Esophagus mucosa (tissue), 1 donor: ENCODE measurements around the gene NEDD9. TPM values are rescaled to one million over a fixed set of nuclear protein-coding genes. Genes with fewer than 3 reads are reported as not detected.

Experiments used
- ATAC-seq: fragments of 200-7000 bp; cut with Tn5 transposase; one replicate; pipeline ENCODE4 v1.9.1; 2020
- total RNA-seq: library from RNA; stranded (reverse); gene quantifications from one replicate; pipeline ENCODE4 v1.2.4, GENCODE V29; 2023
- donor health status: DM: yes; HTN: yes; CAD: no.

Gene NEDD9
- total RNA-seq, 1 donor from 2014 or later: 4.1 TPM

DNA sequence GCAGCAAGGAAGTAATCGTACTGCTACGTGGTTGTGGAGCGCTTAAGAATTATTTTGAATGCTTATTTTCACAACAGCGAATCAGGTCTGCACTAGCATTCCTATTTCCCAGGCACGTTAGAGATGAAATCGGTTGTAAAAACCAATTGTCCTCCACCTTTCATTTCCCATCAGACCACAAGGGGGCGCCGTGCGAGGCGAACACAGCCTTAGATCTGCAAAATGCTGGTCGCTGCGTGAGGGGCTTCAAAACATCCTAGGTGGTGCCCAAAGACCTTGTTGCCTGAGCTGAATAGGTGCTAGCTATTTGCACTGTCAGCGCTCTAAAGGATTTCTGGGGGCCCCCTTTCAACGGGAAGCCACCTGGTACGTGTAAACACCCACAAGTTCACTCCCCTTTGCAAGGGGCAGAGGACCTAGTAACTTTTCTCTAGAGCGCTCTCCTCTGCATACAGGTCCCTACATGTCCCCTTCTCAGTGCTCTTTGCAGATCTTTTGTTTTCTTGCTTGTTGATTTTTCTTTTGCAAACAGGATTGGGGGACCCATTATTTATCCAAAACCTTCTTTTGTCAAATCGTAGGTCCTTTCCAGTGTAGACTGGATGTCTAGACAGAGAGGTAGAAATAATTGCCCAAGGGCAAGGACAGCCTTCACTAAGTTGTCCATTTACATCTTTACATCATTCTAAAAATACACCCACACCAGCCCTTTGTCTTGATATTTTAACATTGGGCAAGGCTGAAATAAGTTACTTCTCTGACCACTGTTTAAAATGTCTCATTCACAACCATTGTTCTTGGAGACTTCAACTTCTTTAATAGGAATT, 59.8 kb downstream of the NEDD9 start:
- ATAC-seq: peak; percentile 11

DNA sequence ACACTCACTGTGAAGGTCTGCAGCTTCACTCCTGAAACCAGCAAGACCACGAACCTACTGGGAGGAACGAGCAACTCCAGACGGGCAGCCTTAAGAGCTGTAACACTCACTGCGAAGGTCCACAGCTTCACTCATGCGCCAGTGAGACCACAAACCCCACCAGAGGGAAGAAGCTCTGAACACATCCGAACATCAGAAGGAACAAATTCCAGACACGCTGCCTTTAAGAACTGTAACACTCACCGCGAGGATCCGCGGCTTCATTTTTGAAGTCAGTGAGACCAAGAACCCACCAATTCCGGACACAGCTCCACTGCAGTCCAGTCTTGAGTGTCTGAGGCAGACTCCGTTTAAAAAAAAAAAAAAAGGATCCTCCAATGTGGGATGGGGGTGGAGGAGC, 60.5 kb downstream of the NEDD9 start:
- no peak for ATAC-seq

DNA sequence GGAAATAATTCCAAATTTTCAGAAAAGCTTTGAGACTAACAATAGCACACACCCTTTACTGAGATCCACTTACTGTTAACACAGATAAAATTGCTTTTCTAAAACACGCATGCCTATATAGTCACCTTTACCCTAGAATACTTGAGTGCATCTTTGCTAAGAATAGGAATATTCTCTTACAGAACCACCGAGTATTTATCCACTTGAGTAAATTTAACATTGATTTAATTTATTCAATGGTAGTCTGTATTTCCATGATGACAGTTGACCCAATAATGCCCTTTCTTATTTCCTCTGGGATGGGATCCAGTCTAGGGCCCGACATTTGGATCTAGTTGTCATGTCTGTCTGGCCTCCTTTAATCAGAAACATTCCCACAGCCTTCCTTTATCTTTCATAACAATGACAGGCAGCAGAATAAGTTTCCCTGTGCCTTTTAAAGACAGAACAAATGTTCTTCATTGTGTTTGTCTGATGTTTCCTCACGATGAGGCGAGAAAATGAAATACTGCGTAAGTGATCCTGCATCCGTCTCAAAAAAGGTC, 64.3 kb downstream of the NEDD9 start:
- no peak for ATAC-seq

DNA sequence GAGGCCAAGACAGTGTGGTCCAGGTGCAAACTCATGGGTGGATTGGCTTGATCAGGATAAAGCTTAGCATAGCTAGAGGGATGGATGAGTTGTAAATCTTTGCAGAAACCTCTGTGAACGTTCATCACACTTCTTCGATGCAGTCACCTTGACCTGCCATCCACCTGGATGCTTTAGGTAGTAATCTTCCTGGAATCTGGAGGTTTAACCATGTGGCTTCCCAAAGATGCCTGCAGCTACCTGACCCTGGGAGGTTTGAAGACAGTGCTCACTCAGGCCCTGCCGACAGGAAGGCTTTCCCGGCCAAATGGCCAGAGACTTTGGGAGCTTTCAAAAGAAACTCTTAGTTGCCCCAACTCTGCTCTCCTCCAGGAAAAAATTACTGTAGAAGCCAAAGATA, 65.5 kb downstream of the NEDD9 start:
- ATAC-seq: no peak

DNA sequence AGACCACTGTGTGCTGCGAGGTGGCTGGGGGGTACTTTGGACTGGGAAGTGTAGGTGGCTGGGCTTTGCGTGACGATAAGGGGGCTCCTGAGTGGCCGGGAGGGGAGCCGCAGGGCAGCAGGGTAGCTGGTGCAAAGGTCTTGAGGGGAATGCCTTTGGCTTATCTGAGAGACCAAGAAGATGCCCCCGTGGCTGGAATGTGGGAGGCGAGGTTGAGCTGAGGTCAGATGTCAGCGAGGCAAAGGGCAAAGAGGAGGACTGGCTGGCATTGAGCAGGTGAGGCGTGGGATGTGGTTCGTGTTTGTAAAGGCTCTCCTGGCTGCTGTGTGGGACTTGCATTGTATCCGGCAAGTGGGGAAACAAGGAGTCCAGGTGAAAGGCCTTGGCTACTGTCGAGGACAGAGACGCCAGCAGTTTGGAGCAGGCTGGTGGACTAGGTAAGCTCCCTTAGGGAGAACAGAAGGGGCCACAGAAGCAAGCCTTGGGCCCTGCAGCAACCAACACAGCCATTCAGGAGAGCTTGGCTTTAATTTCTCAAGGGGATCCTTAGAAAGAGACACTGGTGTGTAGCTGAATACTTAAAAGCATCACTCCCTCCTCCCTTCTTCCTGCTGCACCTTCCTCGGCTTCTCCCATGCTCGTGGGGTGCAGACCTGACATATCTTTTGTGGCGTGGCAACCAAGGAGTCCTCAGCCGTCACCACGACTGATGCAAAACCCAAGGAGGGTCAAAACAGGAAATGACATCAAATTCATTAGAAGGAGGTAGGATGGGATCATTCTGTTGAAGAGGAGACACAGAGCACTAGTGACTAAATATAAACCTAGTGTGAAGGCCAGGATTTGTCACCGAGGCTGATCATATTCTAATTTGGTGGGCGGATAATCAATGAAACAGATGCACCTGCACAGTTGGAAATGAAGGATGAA, 67.5 kb downstream of the NEDD9 start:
- no peak for ATAC-seq

DNA sequence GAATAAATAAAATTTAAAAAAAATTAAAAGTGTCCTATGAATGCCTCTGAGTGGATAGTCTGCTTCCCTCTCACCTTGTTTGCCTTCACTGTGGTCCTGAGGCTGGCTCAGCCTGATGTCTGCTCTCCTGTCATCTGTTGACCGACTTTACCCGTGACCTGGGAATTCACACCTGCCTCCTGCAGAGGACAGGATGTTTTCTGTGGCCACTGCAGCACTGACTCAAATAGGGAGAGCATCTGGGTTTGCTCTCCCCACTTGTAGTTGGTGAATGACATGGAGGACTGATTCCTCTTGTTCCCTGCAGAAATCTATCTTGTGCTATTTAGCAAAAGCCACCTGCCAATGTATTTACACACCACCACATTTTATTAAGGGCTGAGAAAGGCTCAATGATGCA, 68.5 kb downstream of the NEDD9 start:
- no peak for ATAC-seq

DNA sequence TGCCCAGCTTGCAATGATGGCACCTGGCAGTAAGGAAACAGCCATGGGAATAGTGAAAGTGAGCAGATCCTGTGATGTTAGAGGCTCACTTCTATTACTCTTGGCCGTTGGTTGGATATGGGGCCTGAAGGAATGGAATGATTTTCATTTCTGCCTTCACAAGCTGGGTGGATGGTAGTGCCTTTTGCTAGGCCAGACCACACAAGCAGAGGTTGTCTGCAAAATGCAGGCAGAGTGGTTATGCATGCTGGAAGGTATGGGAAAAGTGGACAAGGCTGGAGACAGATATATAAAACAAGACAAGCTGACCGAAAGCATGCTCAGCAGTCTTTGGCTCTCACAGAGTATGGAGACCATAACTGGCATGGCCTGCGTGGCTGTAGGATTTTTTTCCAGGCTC, 70.2 kb downstream of the NEDD9 start:
- no peak for ATAC-seq

DNA sequence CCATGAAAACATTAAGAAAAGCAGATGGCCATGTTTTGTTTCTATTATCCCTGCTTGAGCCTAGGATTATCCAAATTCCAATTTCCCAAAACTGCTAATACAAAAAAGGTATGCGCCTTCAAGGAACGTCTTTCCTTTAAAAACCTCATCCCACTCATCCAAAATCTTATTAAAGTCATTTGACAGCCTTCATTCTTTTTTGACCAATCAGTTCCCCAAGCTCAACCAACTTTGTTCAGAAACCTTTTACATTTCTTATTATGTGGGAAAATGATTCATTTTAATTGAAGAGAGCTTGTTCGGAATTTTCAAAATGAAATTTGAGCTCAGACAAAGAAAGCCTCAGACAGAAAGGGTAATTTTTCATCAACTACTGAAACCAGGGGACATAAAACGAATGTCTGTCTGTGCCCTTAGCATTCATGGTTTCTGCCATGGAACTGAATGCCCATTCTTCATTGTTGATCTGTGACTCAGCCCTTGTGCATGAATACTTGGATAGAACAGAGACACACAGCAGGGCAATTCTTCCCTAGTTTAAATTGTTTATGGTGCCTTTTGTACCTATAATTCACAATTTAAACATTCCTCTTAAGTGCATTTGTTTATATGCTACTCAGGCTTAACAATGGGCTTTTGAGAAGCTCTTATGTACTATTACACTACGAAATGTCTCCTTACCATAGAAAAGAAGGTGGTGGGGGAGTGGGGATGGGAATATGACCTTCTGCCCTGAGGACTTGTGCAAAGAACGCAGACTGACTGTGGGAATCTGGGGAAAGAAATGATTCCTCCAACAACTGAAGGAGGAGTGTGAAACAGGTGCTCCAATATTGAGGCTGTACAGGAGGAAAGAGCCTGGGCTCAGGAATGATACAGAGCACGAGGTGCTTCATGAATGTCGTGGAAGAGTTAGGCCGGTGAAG, 71.2 kb downstream of the NEDD9 start:
- ATAC-seq: no peak

DNA sequence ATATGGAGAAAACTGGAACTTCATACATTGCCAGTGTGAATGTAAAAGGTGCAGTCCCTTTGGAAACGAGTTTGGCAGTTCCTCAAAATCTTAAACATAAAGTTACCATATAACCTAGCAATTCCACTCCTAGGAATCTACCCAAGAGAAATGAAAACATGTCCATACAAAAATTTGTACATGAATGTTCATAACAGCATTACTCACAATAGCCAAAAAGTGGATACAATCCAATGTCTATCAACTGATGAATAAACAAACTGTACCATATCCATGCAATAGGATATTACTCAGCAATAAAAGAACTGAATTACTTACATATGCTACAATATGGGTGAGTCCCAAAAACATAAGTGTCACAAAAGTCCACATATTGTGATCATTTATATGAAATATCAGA, 72.3 kb downstream of the NEDD9 start:
- ATAC-seq: peak; percentile 42

DNA sequence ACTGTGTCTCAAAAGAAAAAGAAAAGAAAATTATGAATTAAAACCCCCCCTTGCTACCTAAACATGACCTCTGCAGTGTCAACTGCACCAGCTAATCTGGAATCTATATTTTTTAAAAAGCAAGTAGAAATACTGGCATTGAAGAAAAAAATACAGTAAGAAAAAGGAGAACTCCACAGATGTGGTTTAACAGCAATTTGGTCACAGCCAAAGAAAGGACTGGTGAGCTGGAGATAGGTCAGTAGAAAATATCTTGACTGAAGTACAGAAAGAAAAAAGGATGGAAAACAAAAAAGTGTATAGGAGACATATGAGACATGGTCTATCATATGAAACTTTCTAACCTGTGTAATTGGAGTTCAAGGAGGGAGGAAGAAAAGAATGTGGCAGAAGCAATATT, 76.9 kb downstream of the NEDD9 start:
- ATAC-seq: no peak

DNA sequence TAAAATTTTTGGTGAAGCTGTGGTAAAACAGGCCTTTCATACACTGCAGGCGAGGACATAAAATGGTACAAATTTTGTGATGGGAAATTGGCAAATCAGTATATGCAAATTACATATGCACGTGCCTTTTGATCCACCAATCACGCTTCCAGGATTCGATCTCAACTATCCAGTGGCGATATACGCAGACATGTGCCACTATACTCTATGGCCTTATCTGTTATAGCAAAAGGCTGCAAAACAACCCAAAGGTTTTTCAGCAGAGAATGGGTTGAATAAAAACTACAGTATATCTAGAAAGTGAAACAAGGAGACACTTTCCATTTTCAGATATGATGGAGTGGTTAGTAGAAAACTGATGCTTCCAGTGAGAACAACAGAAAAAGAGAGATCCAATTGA, 79.0 kb downstream of the NEDD9 start:
- no peak for ATAC-seq

DNA sequence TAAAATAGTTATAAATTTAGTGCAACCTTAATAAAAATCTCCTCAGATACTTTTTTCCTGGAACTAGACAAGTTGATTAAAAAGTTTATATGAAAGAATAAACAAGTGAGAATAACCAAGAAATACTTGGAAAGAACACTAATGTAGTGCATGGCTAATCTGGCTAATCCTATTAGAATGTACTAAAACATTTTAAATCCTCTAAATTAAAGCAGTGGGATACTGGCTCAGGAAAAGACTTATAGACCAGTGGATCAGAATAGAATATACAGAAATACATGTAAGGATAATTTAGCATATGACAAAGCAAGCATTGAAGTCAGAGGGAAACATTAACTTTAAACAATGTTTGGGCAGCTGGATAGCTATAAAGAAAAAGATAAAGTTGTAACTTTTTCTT, 79.9 kb downstream of the NEDD9 start:
- ATAC-seq: no peak

DNA sequence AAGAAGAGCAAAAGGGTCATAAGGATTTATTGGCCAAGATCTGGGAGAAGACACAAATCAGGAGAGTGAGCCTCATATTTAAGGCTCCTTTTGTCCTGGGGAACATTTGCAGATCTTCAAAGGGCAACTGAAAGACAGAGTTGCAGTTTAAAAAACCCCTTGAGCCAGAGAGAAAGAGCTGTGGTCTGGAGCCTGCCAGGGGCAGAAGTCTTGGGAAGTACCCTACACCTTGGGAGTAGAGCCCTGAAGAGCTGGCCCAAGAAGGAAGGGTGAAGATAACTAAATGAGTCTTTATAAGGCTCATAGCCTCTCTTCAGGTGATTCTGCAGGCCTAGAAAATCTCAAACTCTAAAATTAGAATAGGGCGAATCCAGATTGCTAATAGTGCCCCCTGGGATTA, 81.0 kb downstream of the NEDD9 start:
- no peak for ATAC-seq

DNA sequence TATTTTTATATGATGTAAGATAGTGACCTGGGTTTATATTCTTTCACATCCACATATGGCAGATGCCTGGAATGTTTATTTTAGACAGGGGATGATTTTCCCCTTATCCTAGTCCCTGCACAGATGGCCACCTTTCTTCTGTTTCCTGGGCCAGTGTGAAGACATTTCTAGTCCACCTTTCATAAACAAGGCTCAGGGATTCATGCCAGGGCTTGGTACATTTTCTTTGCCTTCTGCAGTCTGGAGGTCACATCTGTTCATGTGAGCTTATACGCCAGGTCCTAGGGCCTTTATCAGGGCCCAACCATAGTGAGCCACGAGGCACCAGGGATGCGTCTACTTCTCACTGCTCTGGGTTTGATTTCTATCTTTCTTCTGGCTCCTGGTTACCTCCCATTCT, 82.9 kb downstream of the NEDD9 start:
- no peak for ATAC-seq

DNA sequence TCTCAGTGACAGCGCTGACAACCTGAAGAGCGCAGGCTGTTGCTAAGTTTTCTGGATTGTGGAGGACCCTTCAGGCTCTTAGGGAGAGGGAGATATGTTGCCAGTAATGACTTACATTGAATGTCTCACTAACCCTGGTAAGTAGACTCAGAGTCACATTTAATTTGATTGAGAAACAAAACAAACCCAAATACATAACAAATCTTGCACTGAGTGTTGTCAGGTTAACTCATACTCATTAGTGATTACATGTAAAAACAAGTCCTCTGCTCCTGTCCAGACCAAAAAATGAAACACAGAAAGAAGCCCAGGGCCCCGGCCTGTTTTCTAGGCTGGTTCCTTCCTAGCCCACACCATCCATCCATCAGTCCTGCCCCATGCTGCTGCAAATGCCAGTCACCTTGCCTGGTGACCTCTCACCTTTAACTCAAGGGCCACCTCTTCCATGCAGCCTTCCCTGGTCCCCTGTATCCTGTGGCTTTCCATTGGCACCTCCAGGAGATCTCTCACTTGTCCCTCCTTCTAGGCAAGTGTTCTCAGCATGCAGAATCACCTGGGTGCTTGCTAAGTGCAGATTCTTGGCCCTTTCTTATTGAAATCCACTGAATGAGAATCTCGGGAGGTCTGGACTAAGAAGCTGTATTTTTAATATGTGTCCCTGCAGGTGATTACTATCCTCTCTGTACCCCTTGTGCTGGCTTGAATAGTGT, 86.2 kb downstream of the NEDD9 start:
- no peak for ATAC-seq

DNA sequence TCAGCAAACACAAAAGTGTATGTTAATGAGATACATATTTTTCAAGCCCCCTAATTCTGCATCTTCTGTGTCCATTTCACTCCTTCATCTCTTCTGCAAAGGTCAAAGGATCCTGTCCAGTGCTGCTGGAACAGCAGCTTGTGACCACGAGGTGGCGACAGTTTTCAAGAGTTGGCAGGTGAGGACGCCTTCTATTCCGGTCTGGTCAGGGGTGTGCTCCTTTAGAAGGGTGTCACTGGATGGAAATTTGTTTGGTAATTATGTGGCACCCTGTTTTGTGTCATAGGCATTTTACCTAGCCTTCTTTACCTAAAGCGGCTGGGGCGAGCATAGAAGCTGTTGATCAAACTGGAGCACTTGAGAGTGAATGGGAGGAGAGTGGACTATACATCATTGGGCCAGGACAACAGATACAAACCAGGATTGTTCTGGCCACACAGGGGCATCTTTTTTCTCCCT, 88.0 kb downstream of the NEDD9 start:
- ATAC-seq: peak; percentile 79

DNA sequence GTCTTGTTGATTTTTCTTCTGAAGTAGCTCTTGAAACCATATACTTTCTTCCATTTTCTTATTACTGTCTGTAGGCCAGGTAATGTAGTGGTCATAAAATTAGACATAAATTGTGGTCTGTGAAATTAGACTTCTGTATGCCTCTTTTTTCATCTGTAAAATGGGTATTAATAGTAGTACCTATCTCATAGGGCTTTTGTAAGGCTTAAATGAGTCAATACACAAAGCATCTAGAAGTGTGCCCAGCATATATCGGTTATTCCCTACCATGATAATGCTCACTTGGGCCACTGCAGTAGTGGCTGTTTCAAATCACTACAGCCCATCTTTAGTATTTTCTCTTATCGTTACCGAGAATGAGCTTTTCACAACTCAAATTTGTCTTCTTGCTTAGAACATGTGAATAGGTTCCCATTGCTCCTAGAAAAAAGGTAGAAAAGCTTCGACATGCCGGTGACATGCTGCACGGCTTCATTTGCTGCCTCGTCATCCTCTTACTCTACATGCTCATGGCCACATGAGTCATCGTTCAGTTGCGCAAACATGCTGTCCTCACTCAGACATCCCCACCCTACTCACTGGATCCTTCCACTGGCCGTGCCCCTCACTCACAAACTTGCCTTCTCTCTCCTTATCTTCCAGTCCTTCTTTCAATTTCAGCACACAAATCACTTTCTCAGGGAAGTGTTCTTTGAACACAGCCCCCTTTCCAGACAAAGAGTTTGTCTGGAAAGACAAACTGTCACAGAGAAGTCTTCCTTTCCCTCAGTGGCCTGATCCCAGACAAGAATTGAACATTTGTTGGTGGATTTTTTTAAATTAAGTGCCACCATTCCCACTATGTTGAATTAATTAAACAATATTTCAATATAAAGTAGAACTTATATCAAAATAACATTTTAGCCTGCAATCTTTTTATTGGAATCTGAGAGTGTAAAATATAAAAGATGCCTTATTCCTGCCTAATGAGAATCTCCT, 88.8 kb downstream of the NEDD9 start:
- ATAC-seq: peak; percentile 93

DNA sequence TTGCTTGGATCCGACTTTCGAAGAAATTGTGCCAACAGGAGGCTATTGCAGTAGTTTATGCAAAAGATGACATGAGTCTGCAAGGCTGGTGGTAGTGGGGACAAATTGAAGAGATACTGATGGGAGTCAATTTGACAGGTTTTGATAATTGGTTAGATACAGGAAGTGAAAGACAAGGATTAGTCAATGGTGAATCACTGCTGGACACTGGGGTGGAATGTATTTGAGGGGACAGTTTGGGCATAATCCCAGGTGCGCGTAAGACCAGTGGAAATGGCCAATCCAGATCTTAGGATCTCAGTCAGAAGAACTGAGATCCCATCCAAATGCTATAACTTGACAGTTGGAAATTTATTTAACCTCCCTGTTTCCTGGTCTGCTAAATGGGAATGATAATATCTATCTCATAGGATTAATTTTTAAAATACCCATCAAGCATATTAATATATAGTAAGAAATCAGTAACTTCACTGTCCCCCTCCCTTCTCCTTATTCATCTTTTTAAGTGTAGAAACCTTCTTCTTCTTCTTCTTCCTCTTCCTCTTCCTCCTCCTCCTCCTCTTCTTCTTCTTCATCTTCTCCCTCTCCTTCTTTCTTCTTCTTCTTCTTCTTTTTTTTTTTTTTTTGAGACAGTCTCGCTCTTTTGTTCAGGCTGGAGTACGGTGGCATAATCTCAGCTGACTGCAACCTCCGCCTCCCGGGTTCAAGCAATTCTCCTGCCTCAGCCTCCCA, 90.0 kb downstream of the NEDD9 start:
- no peak for ATAC-seq

DNA sequence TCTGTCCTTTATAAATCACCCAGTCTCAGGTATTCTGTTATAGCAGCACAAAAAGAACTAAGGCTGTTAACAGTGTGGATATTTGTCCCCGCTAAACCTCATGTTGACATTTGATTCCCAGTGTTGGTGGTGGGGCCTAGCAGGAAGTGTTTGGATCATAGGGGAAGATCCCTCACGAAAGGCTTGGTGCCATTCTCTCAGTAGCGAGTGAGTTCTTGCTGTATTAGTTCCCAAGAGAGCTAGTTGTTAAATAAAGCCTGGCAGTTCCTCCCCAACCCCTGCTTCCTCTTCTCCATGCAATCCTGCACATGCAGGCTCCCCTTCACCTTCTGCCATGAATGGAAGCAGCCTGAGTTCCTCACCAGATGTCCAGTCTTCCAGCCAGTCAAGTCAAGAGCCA, 91.2 kb downstream of the NEDD9 start:
- ATAC-seq: no peak

DNA sequence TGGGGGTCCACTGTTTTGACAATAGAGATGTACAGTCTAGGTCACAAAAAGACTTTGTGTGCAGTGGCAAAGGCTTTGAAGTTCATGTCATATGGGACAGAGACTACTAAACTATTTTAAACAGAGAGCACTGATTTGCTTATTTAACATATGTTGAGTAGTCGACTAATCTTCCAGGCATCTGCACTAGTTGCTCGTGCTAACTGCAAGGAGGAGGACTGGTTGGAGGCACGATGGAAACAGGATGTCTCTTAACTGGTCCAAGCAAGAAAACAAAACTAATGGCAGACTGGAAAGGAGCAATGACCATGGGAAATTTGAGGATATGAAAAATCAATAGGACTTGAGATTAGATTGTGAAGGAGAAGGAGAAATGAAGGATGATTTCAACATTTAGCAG, 92.4 kb downstream of the NEDD9 start:
- no peak for ATAC-seq
